Upper lobe of right lung (tissue), 1 donor: ENCODE measurements around the gene ANKRD24. TPM values are rescaled to one million over a fixed set of nuclear protein-coding genes. Genes with fewer than 3 reads are reported as not detected.

ENCODE experiments used
- ATAC-seq: fragments of 200-7000 bp; cut with Tn5 transposase; one replicate; pipeline ENCODE4 v1.9.1; 2020; ENCODE audit warnings: mild to moderate bottlenecking, moderate library complexity
- DNase-seq: peaks from one replicate; pipeline ENCODE4 v3.0.0-alpha.2; 2020
- H3K27ac ChIP-seq: fragments of 200-600 bp; one replicate; pipeline ENCODE4 v1.8.0; 2022
- H3K27me3 ChIP-seq: fragments of 200-600 bp; one replicate; pipeline ENCODE4 v1.8.0; 2022; ENCODE audit warnings: mild to moderate bottlenecking
- H3K36me3 ChIP-seq: fragments of 200-600 bp; one replicate; pipeline ENCODE4 v1.8.0; 2022
- H3K4me1 ChIP-seq: fragments of 200-600 bp; one replicate; pipeline ENCODE4 v1.8.0; 2022
- H3K4me3 ChIP-seq: fragments of 200-600 bp; one replicate; pipeline ENCODE4 v1.8.0; 2022; ENCODE audit warnings: mild to moderate bottlenecking
- H3K9me3 ChIP-seq: fragments of 200-600 bp; one replicate; pipeline ENCODE4 v1.8.0; 2022
- intact Hi-C: fragments of 100-400 bp; cut with DNase I; formaldehyde crosslinking; loops from one replicate; pipeline ENCODE4 v1.11.0; 2022
- total RNA-seq: library from RNA; stranded (reverse); fragmentation: NEBNext Ultra II Directional; extraction: Animal tissue kit (Norgen Biotek cat#: 25700); gene quantifications from one replicate; pipeline ENCODE4 v1.2.1, GENCODE V29; 2021
- TF ChIP-seq, protein P1 (sequence below): fragments of 200-600 bp; IDR thresholded peaks from one replicate; pipeline ENCODE4 v1.8.0; 2022; ENCODE audit warnings: antibody characterized with exemption
- donor health status: DM: no; HTN: yes; CAD: no; lungs with severe emphysema.

Gene ANKRD24
- total RNA-seq, 1 donor from 2014 or later = 2.3 TPM

- ATAC-seq = no peak
- H3K27me3 ChIP-seq = peaks cover 3% of the 10 kb centered on the region
These were observed 5.3 kb upstream of the ANKRD24 start for GRCh38 chr19:4177146-4177545.

GRCh38 chr19:4178990-4179389 lies 3.5 kb upstream of the ANKRD24 start:
- H3K27ac ChIP-seq = no peak overlapping the region
- intact Hi-C loops = no loop called here
- H3K9me3 ChIP-seq = no peaks in the 10 kb centered on the region
- H3K36me3 ChIP-seq = peaks cover 11% of the 10 kb centered on the region
- TF ChIP-seq, protein P1, sequence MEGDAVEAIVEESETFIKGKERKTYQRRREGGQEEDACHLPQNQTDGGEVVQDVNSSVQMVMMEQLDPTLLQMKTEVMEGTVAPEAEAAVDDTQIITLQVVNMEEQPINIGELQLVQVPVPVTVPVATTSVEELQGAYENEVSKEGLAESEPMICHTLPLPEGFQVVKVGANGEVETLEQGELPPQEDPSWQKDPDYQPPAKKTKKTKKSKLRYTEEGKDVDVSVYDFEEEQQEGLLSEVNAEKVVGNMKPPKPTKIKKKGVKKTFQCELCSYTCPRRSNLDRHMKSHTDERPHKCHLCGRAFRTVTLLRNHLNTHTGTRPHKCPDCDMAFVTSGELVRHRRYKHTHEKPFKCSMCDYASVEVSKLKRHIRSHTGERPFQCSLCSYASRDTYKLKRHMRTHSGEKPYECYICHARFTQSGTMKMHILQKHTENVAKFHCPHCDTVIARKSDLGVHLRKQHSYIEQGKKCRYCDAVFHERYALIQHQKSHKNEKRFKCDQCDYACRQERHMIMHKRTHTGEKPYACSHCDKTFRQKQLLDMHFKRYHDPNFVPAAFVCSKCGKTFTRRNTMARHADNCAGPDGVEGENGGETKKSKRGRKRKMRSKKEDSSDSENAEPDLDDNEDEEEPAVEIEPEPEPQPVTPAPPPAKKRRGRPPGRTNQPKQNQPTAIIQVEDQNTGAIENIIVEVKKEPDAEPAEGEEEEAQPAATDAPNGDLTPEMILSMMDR = no peak
- no peak for ATAC-seq
- DNase-seq = no peak
- H3K27me3 ChIP-seq = no peaks in the 10 kb centered on the region
- H3K4me1 ChIP-seq = peaks cover 25% of the 10 kb centered on the region
- H3K4me3 ChIP-seq = no peak overlapping the region

More at GRCh38 chr19:4177146-4177545, 5.3 kb upstream of the ANKRD24 start:
- intact Hi-C loops = no loop called here
- TF ChIP-seq, protein P1 = no peak
- no peak for DNase-seq
- Histone ChIP-seq H3K36me3 (peaks cover 11% of the 10 kb centered on the region), H3K4me1 (peaks cover 18% of the 10 kb centered on the region), H3K9me3 (no peaks in the 10 kb centered on the region), H3K4me3 (no peak overlapping the region), H3K27ac (no peak overlapping the region)

DNA sequence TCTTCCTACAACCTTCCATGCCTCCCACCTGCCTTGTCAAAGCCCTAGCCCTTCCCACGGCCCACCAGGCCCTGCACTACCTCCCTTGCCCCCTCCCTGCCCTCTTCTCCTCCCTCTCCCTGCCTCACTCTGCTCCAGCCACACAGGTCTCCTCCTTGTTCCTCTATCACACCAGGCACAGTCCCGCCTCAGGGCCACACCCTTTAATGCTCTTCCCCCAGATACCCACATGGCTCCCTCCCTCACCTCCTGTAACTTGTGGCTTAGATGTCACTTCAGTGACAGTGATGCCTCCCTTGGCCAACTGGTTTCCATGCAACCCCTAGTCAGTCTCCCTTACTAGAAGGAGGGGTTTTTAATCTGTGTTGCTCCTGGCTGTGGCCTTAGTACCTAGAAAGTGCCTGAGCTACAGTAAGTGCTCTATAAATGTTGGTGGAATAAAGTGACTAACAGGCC lies 1.4 kb upstream of the ANKRD24 start:
- H3K4me1 ChIP-seq = peaks cover 25% of the 10 kb centered on the region
- TF ChIP-seq, protein P1 = no peak
- no peak overlapping the region for H3K27ac ChIP-seq
- H3K27me3 ChIP-seq = no peaks in the 10 kb centered on the region
- ATAC-seq = no peak
- no peaks in the 10 kb centered on the region for H3K9me3 ChIP-seq
- DNase-seq = no peak
- intact Hi-C loops = no loop called here
- H3K36me3 ChIP-seq = peaks cover 11% of the 10 kb centered on the region
- H3K4me3 ChIP-seq = peak overlapping the region; percentile 82

DNA sequence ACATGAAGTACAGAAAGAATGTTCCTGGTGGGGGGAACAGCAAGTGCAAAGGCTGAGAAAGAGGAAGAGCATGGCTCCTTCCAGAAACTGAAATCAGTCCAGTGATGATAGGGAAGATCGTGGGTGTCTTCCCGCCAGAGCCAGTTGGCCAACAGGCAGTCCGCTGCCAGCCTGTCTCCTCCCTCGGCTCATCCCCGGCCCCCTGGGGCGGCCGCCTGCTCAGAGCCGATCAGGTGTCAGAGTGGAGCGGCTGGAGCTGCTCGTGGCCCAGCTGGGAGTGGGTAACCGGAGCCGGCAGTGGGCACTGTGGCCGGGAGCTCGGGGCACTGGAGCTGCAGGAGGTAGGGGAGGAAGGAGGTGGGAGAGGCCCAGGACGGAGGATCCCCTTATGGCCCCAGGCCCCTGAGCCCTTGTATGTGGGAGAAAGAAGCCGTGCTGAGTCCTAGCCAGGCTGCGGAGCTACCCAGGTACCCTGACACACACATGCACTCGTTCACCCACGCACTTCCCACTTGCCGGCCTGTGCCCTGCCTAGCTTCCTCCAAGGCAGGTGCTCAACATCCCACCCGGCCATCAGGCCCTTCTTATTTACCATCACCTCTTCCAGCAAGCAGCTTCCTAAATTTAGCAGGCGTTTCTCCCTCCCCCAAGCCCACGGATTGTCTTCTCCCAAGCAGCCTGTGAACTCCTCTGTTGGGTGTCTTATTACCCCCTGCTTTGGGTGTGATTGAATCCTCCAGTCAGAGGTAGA lies 1.7 kb downstream of the ANKRD24 start:
- no peaks in the 10 kb centered on the region for H3K9me3 ChIP-seq
- intact Hi-C loops = no loop called here
- H3K4me1 ChIP-seq = peaks cover 25% of the 10 kb centered on the region
- H3K4me3 ChIP-seq = no peak overlapping the region
- no peaks in the 10 kb centered on the region for H3K27me3 ChIP-seq
- no peak overlapping the region for H3K27ac ChIP-seq
- peak; percentile 9 for ATAC-seq
- DNase-seq = peak; percentile 72
- TF ChIP-seq, protein P1 = no peak
- no peaks in the 10 kb centered on the region for H3K36me3 ChIP-seq

GRCh38 chr19:4184718-4185352 lies 2.3 kb downstream of the ANKRD24 start:
- DNase-seq = no peak
- H3K27ac ChIP-seq = no peak overlapping the region
- no peak overlapping the region for H3K4me3 ChIP-seq
- H3K4me1 ChIP-seq = peaks cover 25% of the 10 kb centered on the region
- H3K36me3 ChIP-seq = no peaks in the 10 kb centered on the region
- intact Hi-C loops = no loop called here
- ATAC-seq = no peak
- no peaks in the 10 kb centered on the region for H3K27me3 ChIP-seq
- H3K9me3 ChIP-seq = no peaks in the 10 kb centered on the region
- TF ChIP-seq, protein P1 = no peak
